ENCODE measurements around the gene S100A7A. TPM values are rescaled to one million over a fixed set of nuclear protein-coding genes. Genes with fewer than 3 reads are reported as not detected.

S100A7A gene
- total RNA-seq, 1 donor from 2014 or later: not detected

GRCh38 chr1:153394391-153394790 is 21.9 kb upstream of the S100A7A start:
- H3K9me3 Mint-ChIP-seq: no peaks in the 10 kb centered on the region
- peaks cover 37% of the 10 kb centered on the region for H3K27me3 Mint-ChIP-seq (ENCODE audit: low read depth)
- H3K4me3 Mint-ChIP-seq: no peak overlapping the region
- no peaks in the 10 kb centered on the region for H3K36me3 Mint-ChIP-seq
- no peak overlapping the region for H3K27ac Mint-ChIP-seq
- DNase-seq (ENCODE audit: low spot score in 2 of 2, unreplicated experiment in 2 of 2): no peak
- no peak for TF ChIP-seq CTCF (IDR thresholded peaks at IDR 0.05; ENCODE audit: unreplicated experiment)
- no peaks in the 10 kb centered on the region for H3K4me1 Mint-ChIP-seq

- H3K36me3 Mint-ChIP-seq: no peaks in the 10 kb centered on the region
- no peak for TF ChIP-seq CTCF (IDR thresholded peaks at IDR 0.05; ENCODE audit: unreplicated experiment)
- no peaks in the 10 kb centered on the region for H3K9me3 Mint-ChIP-seq
- no peak overlapping the region for H3K27ac Mint-ChIP-seq
- peaks cover 36% of the 10 kb centered on the region for H3K27me3 Mint-ChIP-seq (ENCODE audit: low read depth)
- DNase-seq (ENCODE audit: low spot score in 2 of 2, unreplicated experiment in 2 of 2): no peak
- no peak overlapping the region for H3K4me3 Mint-ChIP-seq
- no peaks in the 10 kb centered on the region for H3K4me1 Mint-ChIP-seq
These were observed 21.1 kb upstream of the S100A7A start for GRCh38 chr1:153395136-153395685.

DNA sequence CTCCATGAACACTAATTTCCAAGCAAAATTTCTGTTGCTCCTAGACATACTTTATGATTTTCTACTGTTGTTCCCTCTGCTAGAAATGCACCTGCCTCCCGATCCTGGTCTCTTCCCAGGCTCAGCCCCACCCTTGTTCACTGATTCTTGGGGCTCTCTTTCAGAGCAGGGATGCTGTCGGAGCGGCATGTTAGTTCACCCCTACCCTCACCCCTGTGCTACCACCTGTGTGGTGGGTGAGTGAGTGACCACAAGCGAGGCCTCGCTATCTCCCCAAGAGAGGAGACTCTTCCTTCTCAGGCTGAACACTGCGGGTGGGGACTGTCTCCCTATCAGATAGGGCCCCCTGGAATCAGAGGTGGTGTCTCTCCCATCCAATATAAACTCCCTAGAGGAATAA is 20.5 kb upstream of the S100A7A start:
- no peak for TF ChIP-seq CTCF (IDR thresholded peaks at IDR 0.05; ENCODE audit: unreplicated experiment)
- H3K4me3 Mint-ChIP-seq: no peak overlapping the region
- H3K36me3 Mint-ChIP-seq: no peaks in the 10 kb centered on the region
- no peaks in the 10 kb centered on the region for H3K4me1 Mint-ChIP-seq
- peaks cover 35% of the 10 kb centered on the region for H3K27me3 Mint-ChIP-seq (ENCODE audit: low read depth)
- H3K9me3 Mint-ChIP-seq: no peaks in the 10 kb centered on the region
- no peak overlapping the region for H3K27ac Mint-ChIP-seq
- no peak for DNase-seq (ENCODE audit: low spot score in 2 of 2, unreplicated experiment in 2 of 2)

DNA sequence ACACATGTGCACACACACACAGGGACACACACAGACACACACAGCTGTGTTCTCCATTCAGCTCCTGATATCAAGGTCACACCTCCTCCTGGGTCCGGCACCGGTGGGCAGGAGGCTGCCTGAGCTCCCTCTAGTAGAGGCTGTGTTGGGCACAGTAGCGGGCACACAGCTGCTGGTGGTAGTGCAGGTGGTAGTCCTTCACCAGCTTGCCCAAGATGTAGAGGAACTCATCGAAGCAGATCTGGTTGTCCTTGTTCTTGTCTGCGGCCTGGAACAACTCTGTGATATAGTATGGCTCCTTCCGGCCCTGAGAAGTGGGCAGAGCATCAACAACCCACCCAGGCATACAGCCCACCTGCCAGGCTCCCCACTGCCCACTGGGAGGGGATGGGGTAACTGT is 19.9 kb upstream of the S100A7A start:
- no peak for DNase-seq (ENCODE audit: low spot score in 2 of 2, unreplicated experiment in 2 of 2)

DNA sequence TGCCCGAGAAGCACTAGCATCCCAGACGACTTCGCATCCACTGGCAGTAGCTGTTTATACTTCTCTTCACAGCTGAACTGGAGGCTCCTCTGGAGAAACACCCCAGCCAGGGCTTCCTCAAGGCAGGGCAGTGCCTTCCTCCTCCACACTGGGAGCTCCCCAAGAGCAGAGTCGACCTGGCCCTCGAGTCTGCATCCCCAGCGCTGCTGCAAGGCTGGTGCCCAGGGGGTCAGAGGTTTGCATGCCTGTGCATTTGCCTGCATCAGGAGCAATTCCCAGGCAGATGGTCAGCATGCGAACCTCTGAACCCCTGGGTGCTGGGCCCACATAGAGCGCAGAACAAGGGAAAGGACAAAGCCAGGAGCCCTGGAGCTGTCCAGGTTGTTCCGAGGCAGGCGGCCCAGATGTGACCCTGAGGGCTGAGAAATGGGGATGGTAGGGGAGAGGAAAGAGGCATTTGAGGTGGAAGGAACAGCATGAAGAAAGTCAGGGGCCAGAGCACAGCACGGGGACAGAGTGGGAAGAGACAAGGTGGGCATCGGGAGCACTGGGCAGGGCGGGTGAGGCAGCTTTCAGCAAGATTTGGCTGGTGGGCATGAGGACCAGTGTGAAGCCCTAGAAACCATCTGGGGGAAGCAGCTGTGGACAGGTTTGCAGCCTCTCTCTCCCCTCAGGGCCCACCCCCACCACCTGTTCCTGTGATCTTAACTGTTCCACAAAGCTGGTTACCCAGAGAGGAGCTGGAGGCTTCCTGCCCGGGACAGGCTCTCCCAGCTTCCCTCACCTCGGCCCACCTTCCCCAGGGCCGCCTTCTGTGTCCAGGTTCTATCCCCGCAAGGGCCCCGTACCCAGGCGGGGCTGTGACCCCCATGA is 19.0 kb upstream of the S100A7A start:
- Mint-ChIP-seq H3K27ac (no peak overlapping the region), H3K9me3 (no peaks in the 10 kb centered on the region), H3K36me3 (no peaks in the 10 kb centered on the region), H3K27me3 (ENCODE audit: low read depth) (peaks cover 29% of the 10 kb centered on the region), H3K4me3 (no peak overlapping the region), H3K4me1 (no peaks in the 10 kb centered on the region)
- no peak for TF ChIP-seq CTCF (IDR thresholded peaks at IDR 0.05; ENCODE audit: unreplicated experiment)
- no peak for DNase-seq (ENCODE audit: low spot score in 2 of 2, unreplicated experiment in 2 of 2)

More for the DNA sequence above, 19.9 kb upstream of the S100A7A start:
- no peak overlapping the region for H3K27ac Mint-ChIP-seq
- no peak overlapping the region for H3K4me3 Mint-ChIP-seq
- TF ChIP-seq CTCF (IDR thresholded peaks at IDR 0.05; ENCODE audit: unreplicated experiment): no peak
- no peaks in the 10 kb centered on the region for H3K4me1 Mint-ChIP-seq
- peaks cover 32% of the 10 kb centered on the region for H3K27me3 Mint-ChIP-seq (ENCODE audit: low read depth)
- no peaks in the 10 kb centered on the region for H3K36me3 Mint-ChIP-seq
- no peaks in the 10 kb centered on the region for H3K9me3 Mint-ChIP-seq
